H1 (cell line): ENCODE results near the gene RHOB. TPM values are rescaled to one million over a fixed set of nuclear protein-coding genes. Genes with fewer than 3 reads are reported as not detected.

ENCODE experiments used
- POLR2A ChIP-seq, 2 experiments: IDR thresholded peaks; 1 replicate in 1 of 2; 2 replicates in 1 of 2; pipeline ENCODE4 v1.6.1; 2011; ENCODE audit warnings: low read depth in 2 of 2, low read length in 2 of 2, mild to moderate bottlenecking in 2 of 2; ENCODE audit errors: control extremely low read depth in 1 of 2
- SIN3A ChIP-seq, 2 experiments: IDR thresholded peaks in 1 of 2; conservative IDR thresholded peaks in 1 of 2; 2 replicates each; pipeline ENCODE4 v1.6.1; 2011 to 2012; ENCODE audit warnings: low read length in 2 of 2, improper control_type of control experiment in 1 of 2, low read depth in 1 of 2, mild to moderate bottlenecking in 1 of 2
- polyA plus RNA-seq, 7 experiments: library from polyadenylated mRNA; depleted of rRNA in 3 of 7; stranded (reverse) in 5 of 7; unstranded in 2 of 7; fragments of >200 nt in 5 of 7; fragments of 200-250 nt in 2 of 7; gene quantifications; 1 replicate in 5 of 7; 2 replicates in 1 of 7; 4 replicates in 1 of 7; pipeline versions ENCODE4 v1.2.1 to v1.2.3, GENCODE V29; 2011 to 2013; ENCODE audit warnings: missing spikeins in 2 of 7, mixed read lengths in 2 of 7
- total RNA-seq: library from RNA; stranded (reverse); fragmentation: NEBNext Ultra II Directional; extraction: Animal tissue kit (Norgen Biotek cat#: 25700); gene quantifications from 2 replicates; pipeline ENCODE4 v1.2.1, GENCODE V29; 2021

RHOB gene
- total and polyA plus RNA-seq, 2 of the 8 experiments (the other 6 are each of a cell fraction or from before 2014, with no cell fraction given): 9.3 to 9.5 TPM

GRCh38 chr2:20439503-20439902, 7.4 kb upstream of the RHOB start (continued):
- TF ChIP-seq POLR2A (IDR thresholded peaks at IDR 0.05; ENCODE audit: control extremely low read depth in 1 of 2, low read depth in 2 of 2, low read length in 2 of 2): no peak
- TF ChIP-seq SIN3A (conservative IDR thresholded peaks at IDR 0.05 in 1 of 2, IDR thresholded peaks at IDR 0.05 in 1 of 2; ENCODE audit: low read depth in 1 of 2, low read length in 2 of 2): no peak
- TF ChIP-seq, all 59 proteins: peak for 0
